Stomach (tissue), 4 donors: ENCODE data around the gene ALPG.

Experiments
- CTCF ChIP-seq, 7 experiments: fragments of 450-650 bp in 4 of 7; fragments of 200-600 bp in 3 of 7; sonication (generic) in 3 of 7; IDR thresholded peaks; one replicate each; pipeline ENCODE4 v1.5.1; 2016 to 2019; ENCODE audit warnings: antibody characterized with exemption in 7 of 7, control low read depth in 2 of 7, mild to moderate bottlenecking in 1 of 7
- EP300 ChIP-seq: sonication (generic); formaldehyde crosslinking; IDR thresholded peaks from one replicate; pipeline ENCODE4 v1.6.1; 2017; ENCODE audit warnings: antibody characterized with exemption
- POLR2A ChIP-seq, 4 donors: fragments of 450-650 bp; IDR thresholded peaks; one replicate each; pipeline ENCODE4 v1.6.1; 2016; ENCODE audit warnings: antibody characterized with exemption in 4 of 4, control low read depth in 2 of 4, mild to moderate bottlenecking in 1 of 4, moderate library complexity in 1 of 4
- POLR2AphosphoS5 ChIP-seq, 3 donors: sonication (generic); formaldehyde crosslinking; IDR thresholded peaks; one replicate each; pipeline ENCODE4 v1.6.1; 2016; ENCODE audit warnings: antibody characterized with exemption in 3 of 3

GRCh38 chr2:232396683-232397082 is 10.0 kb upstream of the ALPG start:
- TF ChIP-seq CTCF (IDR thresholded peaks at IDR 0.05) (no peak), POLR2AphosphoS5 (IDR thresholded peaks at IDR 0.05) (no peak), POLR2A (IDR thresholded peaks at IDR 0.05) (no peak), EP300 (no peak)
